SU-DHL-6 (cell line): ENCODE data around the gene TADA2B.

Experiments used
- H2AFZ ChIP-seq: fragments of 200-600 bp; sonication (generic); 2 replicates; pipeline ENCODE4 v1.6.1; 2014; ENCODE audit warnings: low read depth, mild to moderate bottlenecking, moderate library complexity, mixed read lengths, antibody characterized with exemption, low read length; ENCODE audit not compliant: severe bottlenecking
- H3F3A ChIP-seq: fragments of 200-600 bp; shearing (Covaris generic); 2 replicates; pipeline ENCODE4 v1.6.0; 2016; ENCODE audit warnings: antibody characterized with exemption, mild to moderate bottlenecking; ENCODE audit not compliant: insufficient read depth
- H3K27ac ChIP-seq: fragments of 200-600 bp; sonication (generic); 2 replicates; pipeline ENCODE4 v1.5.1; 2016; ENCODE audit warnings: low read depth, mild to moderate bottlenecking, low read length, moderate library complexity, mixed read lengths
- H3K27me3 ChIP-seq: fragments of 200-600 bp; sonication (generic), shearing (Covaris generic); 2 replicates; pipeline ENCODE4 v1.6.0; 2014; ENCODE audit warnings: mild to moderate bottlenecking, low read length
- H3K36me3 ChIP-seq: fragments of 200-600 bp; sonication (generic); 2 replicates; pipeline ENCODE4 v1.6.1; 2014; ENCODE audit warnings: mild to moderate bottlenecking, low read length, mixed read lengths
- H3K4me2 ChIP-seq: fragments of 300-600, 200-600 bp; shearing (Covaris generic), sonication (generic); 2 replicates; pipeline ENCODE4 v1.6.0; 2014; ENCODE audit warnings: low read length, low read depth, mild to moderate bottlenecking; ENCODE audit not compliant: poor library complexity, severe bottlenecking
- H3K4me3 ChIP-seq: fragments of 200-600 bp; sonication (generic); 2 replicates; pipeline ENCODE4 v1.5.1; 2014; ENCODE audit warnings: antibody characterized with exemption, low read length, mild to moderate bottlenecking, mixed read lengths; ENCODE audit not compliant: insufficient read depth, poor library complexity, severe bottlenecking
- H3K79me2 ChIP-seq: fragments of 200-600 bp; sonication (generic); 2 replicates; pipeline ENCODE4 v1.6.1; 2014; ENCODE audit warnings: mild to moderate bottlenecking, low read length, moderate library complexity; ENCODE audit not compliant: insufficient read depth
- H3K9ac ChIP-seq: fragments of 200-600 bp; sonication (generic); 2 replicates; pipeline ENCODE4 v1.7.0; 2014; ENCODE audit warnings: mild to moderate bottlenecking, low read length
- H3K9me2 ChIP-seq: fragments of 200-600 bp; sonication (generic); replicated peaks from 2 replicates; pipeline ENCODE4 v1.6.1; 2014; ENCODE audit warnings: low read length; ENCODE audit not compliant: insufficient read depth
- H3K9me3 ChIP-seq: fragments of 200-600 bp; sonication (generic); 2 replicates; pipeline ENCODE4 v1.6.1; 2014; ENCODE audit warnings: low read length, mixed read lengths; ENCODE audit not compliant: insufficient read depth
- H4K20me1 ChIP-seq: fragments of 200-600 bp; sonication (generic); 2 replicates; pipeline ENCODE4 v1.6.1; 2014; ENCODE audit warnings: low read depth, mild to moderate bottlenecking, antibody characterized with exemption, low read length, moderate library complexity, mixed read lengths
- EZH2phosphoT487 ChIP-seq: fragments of 200-600 bp; sonication (generic), shearing (Covaris generic); conservative IDR thresholded peaks from 2 replicates; pipeline ENCODE4 v1.6.1; 2018; ENCODE audit warnings: mild to moderate bottlenecking, antibody characterized with exemption, low read length, moderate library complexity, mixed read lengths
- TF ChIP-seq, protein P1 (sequence below): fragments of 200-600 bp; sonication (generic); IDR thresholded peaks from one replicate; pipeline ENCODE4 v1.5.1; 2017; ENCODE audit warnings: antibody characterized with exemption, mild to moderate bottlenecking, low read length, moderate library complexity; ENCODE audit not compliant: insufficient read depth, poor library complexity, severe bottlenecking

Gene TADA2B

DNA sequence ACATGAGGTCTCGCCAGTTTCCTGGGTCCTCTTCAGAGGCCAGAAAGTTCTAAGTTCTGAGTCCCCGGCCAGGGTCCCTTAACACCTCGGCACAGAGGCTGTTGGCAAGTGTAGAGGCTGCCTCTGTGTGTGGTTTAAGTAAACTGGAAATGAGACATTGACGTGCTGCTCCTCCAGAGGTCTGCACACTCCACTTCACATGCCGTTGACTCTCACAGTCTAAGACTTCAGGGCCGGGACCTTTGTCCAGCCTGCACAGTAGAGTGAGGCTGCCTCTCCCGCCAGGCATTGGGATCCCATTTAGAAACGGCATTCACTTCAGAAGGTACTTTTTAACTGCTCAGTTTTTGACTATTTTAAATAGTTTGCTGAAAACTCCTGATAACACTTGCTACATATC lies 10.6 kb upstream of the TADA2B start:
- Histone ChIP-seq H3K9me3 (no peaks in the 10 kb centered on the region), H4K20me1 (no peaks in the 10 kb centered on the region), H3K4me3 (no peak overlapping the region), H3K4me2 (no peak overlapping the region), H3K36me3 (no peaks in the 10 kb centered on the region), H3K27me3 (no peaks in the 10 kb centered on the region), H3K79me2 (no peaks in the 10 kb centered on the region), H3F3A (no peaks in the 10 kb centered on the region), H2AFZ (no peak overlapping the region), H3K9ac (no peak overlapping the region), H3K27ac (no peak overlapping the region), H3K9me2 (no peaks in the 10 kb centered on the region)
- TF ChIP-seq, protein P1, sequence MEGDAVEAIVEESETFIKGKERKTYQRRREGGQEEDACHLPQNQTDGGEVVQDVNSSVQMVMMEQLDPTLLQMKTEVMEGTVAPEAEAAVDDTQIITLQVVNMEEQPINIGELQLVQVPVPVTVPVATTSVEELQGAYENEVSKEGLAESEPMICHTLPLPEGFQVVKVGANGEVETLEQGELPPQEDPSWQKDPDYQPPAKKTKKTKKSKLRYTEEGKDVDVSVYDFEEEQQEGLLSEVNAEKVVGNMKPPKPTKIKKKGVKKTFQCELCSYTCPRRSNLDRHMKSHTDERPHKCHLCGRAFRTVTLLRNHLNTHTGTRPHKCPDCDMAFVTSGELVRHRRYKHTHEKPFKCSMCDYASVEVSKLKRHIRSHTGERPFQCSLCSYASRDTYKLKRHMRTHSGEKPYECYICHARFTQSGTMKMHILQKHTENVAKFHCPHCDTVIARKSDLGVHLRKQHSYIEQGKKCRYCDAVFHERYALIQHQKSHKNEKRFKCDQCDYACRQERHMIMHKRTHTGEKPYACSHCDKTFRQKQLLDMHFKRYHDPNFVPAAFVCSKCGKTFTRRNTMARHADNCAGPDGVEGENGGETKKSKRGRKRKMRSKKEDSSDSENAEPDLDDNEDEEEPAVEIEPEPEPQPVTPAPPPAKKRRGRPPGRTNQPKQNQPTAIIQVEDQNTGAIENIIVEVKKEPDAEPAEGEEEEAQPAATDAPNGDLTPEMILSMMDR = no peak
- TF ChIP-seq EZH2phosphoT487 = no peak

DNA sequence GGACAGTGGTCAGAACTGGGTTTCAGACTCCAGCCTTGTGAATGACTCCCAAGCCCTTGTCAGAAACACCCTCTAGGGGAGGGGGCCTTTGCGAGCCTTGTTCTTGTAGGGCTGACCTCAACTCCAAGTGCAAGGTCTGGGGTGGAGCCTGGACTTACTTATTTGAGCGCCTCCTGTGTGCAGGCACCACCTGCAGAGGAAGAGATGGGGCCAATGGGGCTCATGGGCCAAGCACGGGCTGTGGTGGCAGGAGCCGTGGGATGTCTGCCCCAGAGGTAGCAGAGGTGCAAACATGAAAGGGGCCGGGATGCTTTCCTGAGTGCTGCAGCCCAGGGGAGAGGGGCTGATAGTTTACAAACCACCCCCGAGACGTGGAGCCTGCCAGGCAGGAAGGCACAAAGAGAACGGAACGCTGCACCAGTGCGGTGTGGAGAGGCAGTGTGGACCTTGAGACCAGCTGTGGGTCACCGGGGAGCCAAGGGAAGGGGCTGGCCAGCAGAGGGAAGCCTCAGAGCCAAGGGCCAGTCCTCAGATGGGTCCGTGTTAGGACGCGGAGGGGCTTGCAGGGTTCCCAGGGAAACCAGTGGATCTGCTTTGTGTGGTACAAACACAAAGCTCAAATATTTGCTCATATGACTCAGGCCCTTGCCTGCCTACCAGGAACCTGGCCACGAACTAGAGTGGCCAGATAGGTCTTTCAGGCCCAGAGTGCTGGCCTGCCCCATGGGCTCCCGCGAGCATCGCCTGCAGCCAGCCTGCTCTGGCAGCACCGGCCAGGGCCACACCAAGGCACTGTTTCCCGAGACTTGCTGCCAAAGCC lies 8.7 kb upstream of the TADA2B start:
- Histone ChIP-seq H3K36me3 (no peaks in the 10 kb centered on the region), H3K9ac (no peak overlapping the region), H3K79me2 (no peaks in the 10 kb centered on the region), H3K27me3 (no peaks in the 10 kb centered on the region), H3K4me2 (no peak overlapping the region), H2AFZ (no peak overlapping the region), H4K20me1 (no peaks in the 10 kb centered on the region), H3K27ac (no peak overlapping the region), H3K9me3 (no peaks in the 10 kb centered on the region), H3F3A (no peaks in the 10 kb centered on the region), H3K4me3 (no peak overlapping the region), H3K9me2 (no peaks in the 10 kb centered on the region)
- TF ChIP-seq EZH2phosphoT487 = no peak
- TF ChIP-seq, protein P1 = no peak

DNA sequence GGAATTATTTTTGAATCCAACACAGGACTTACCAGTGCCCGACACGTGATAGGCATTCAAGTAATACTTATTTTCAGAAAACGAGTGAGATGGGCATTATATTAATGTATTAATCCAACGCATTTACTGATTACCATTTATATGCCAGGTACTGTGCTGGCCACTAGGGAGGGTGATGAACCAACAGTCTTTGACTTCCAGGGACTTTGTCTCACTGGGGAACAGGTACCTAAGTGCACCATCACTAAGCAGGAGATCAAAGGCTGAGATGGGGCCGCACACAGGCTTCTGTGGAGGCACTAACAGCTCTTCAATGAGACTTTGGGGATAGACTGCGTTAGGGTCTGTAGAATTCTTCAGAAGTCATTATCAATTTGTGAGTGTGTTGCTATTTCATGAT lies 5.7 kb upstream of the TADA2B start:
- Histone ChIP-seq H3K36me3 (no peaks in the 10 kb centered on the region), H3K4me3 (no peak overlapping the region), H3K27me3 (no peaks in the 10 kb centered on the region), H3K4me2 (no peak overlapping the region), H3K9ac (no peak overlapping the region), H4K20me1 (no peaks in the 10 kb centered on the region), H3K9me2 (no peaks in the 10 kb centered on the region), H2AFZ (no peak overlapping the region), H3K27ac (no peak overlapping the region), H3K9me3 (no peaks in the 10 kb centered on the region), H3K79me2 (no peaks in the 10 kb centered on the region), H3F3A (no peaks in the 10 kb centered on the region)
- TF ChIP-seq, protein P1 = no peak
- no peak for TF ChIP-seq EZH2phosphoT487
